NT2/D1 (cell line): ENCODE measurements around the gene MAGI2.

Source experiments
- SUZ12 ChIP-seq: IDR thresholded peaks from 2 replicates; pipeline ENCODE4 v1.6.1; 2011; ENCODE audit not compliant: insufficient read length, insufficient read depth; ENCODE audit errors: extremely low read depth
- YY1 ChIP-seq: IDR thresholded peaks from 2 replicates; pipeline ENCODE4 v1.6.1; 2011; ENCODE audit not compliant: insufficient read length, insufficient read depth
- ZNF274 ChIP-seq: IDR thresholded peaks from 2 replicates; pipeline ENCODE4 v1.6.1; 2011; ENCODE audit warnings: mild to moderate bottlenecking, low read depth, low read length

- TF ChIP-seq SUZ12, result no peak
- no peak for TF ChIP-seq ZNF274
- TF ChIP-seq YY1, result no peak
Measured at GRCh38 chr7:78189762-78190161, 1263.7 kb downstream of the MAGI2 start.
